ENCODE results near the gene BAG1. TPM values are rescaled to one million over a fixed set of nuclear protein-coding genes. Genes with fewer than 3 reads are reported as not detected.

The BAG1 gene
- total RNA-seq, 4 donors from 2014 or later, result 81.5 to 244 (median 158) TPM

DNA sequence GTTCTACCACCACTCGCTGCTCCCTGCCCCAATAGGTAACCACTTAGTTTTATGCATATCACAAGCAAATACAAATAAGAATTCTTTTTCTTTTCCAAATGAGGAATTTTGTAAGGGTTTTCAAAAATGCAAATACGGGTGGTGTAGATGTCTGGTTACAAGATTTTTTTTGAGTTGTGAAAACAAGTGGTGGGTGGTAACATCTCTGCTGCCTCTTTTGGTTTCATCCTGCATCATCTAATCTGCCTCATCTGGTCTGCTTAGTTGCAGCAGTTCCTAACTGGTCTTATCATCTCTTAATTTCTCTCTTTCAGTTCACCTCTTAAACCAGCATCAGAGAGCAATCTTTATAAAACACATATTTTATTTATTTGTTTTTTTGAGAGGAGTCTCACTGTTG, 31.1 kb upstream of the BAG1 start:
- ATAC-seq (no peak), DNase-seq (no peak)
- in situ Hi-C loops (cut with MboI; ENCODE audit: low sequenced_read_pairs in 4 of 4), result loop anchor here in 2 of 4 donors (10.0 to 25.0 kb wide), 2 partner anchors 167 to 179 kb away; partner anchors contain the start of gene NOL6 (in 2 of the 2)
- H3K4me3 ChIP-seq, result no peak overlapping the region
- H3K27ac ChIP-seq, result peak overlapping the region in 3 of 4 donors; percentile 62 to 100 (median 95)
- intact Hi-C loops (cut with DNase I; ENCODE audit: low total_unique reads), result no loop called here
- H3K36me3 ChIP-seq, result peaks cover 0 to 46% of the 10 kb centered on the region in 2 donors
- H3K27me3 ChIP-seq, result no peaks in the 10 kb centered on the region
- no peaks in the 10 kb centered on the region for H3K9me3 ChIP-seq
- H3K4me1 ChIP-seq, result peaks cover 70 to 84% of the 10 kb centered on the region in 2 donors
- TF ChIP-seq, protein P1, sequence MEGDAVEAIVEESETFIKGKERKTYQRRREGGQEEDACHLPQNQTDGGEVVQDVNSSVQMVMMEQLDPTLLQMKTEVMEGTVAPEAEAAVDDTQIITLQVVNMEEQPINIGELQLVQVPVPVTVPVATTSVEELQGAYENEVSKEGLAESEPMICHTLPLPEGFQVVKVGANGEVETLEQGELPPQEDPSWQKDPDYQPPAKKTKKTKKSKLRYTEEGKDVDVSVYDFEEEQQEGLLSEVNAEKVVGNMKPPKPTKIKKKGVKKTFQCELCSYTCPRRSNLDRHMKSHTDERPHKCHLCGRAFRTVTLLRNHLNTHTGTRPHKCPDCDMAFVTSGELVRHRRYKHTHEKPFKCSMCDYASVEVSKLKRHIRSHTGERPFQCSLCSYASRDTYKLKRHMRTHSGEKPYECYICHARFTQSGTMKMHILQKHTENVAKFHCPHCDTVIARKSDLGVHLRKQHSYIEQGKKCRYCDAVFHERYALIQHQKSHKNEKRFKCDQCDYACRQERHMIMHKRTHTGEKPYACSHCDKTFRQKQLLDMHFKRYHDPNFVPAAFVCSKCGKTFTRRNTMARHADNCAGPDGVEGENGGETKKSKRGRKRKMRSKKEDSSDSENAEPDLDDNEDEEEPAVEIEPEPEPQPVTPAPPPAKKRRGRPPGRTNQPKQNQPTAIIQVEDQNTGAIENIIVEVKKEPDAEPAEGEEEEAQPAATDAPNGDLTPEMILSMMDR (IDR thresholded peaks at IDR 0.05 in 4 of 5, conservative IDR thresholded peaks at IDR 0.05 in 1 of 5), result no peak
- no peak for TF ChIP-seq POLR2A (IDR thresholded peaks at IDR 0.05)

DNA sequence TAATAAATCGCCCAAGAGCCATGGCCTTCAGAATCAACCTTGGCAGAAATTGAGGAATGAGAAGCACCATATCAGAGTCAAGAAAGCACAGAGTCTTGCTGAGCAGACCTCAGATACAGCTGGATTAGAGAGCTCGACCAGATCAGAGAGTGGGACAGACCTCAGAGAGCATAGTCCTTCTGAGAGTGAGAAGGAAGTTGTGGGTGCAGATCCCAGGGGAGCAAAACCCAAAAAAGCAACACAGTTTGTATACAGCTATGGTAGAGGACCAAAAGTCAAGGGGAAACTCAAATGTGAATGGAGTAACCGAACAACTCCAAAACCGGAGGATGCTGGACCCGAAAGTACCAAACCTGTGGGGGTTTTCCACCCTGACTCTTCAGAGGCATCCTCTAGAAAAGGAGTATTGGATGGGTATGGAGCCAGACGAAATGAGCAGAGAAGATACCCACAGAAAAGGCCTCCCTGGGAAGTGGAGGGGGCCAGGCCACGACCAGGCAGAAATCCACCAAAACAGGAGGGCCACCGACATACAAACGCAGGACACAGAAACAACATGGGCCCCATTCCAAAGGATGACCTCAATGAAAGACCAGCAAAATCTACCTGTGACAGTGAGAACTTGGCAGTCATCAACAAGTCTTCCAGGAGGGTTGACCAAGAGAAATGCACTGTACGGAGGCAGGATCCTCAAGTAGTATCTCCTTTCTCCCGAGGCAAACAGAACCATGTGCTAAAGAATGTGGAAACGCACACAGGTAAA, 30.3 kb upstream of the BAG1 start:
- intact Hi-C loops (cut with DNase I; ENCODE audit: low total_unique reads), result no loop called here
- no peak for ATAC-seq
- no peaks in the 10 kb centered on the region for H3K27me3 ChIP-seq

DNA sequence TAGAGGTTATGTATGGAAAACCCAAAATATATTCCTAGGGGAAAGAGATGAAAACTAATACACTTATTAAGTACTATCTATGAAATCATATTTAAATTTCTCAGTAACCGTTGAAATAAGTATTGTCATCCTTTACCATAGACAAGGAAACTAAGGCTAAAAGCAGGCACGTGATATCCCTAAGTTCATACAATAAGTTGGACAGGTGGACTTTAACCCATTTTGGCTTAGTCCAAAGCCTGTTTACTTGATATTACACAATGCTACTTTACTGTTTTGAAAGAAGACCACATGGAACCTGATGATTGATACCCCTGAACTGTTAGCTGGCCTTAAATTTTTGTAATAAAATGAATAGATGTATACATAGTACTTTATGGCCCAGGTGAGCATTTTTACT, 29.3 kb upstream of the BAG1 start:
- intact Hi-C loops (cut with DNase I; ENCODE audit: low total_unique reads), result no loop called here
- no peak overlapping the region for H3K4me3 ChIP-seq
- H3K27ac ChIP-seq, result peak overlapping the region; percentile 93 to 100 (median 94)
- no peak for ATAC-seq
- TF ChIP-seq, protein P1 (IDR thresholded peaks at IDR 0.05 in 4 of 5, conservative IDR thresholded peaks at IDR 0.05 in 1 of 5), result no peak
- TF ChIP-seq POLR2A (IDR thresholded peaks at IDR 0.05), result no peak
- H3K9me3 ChIP-seq, result no peaks in the 10 kb centered on the region
- peaks cover 0 to 30% of the 10 kb centered on the region in 2 donors for H3K36me3 ChIP-seq
- in situ Hi-C loops (cut with MboI; ENCODE audit: low sequenced_read_pairs in 4 of 4), result loop anchor here in 2 of 4 donors (10.0 to 25.0 kb wide), 2 partner anchors 169 to 181 kb away; partner anchors contain the start of gene NOL6 (in 2 of the 2)
- DNase-seq, result no peak
- H3K4me1 ChIP-seq, result peaks cover 60 to 85% of the 10 kb centered on the region in 2 donors
- H3K27me3 ChIP-seq, result no peaks in the 10 kb centered on the region

More for the DNA sequence above, 30.3 kb upstream of the BAG1 start:
- no peak for DNase-seq
- no peak overlapping the region for H3K4me3 ChIP-seq
- peaks cover 0 to 39% of the 10 kb centered on the region in 2 donors for H3K36me3 ChIP-seq
- in situ Hi-C loops (cut with MboI; ENCODE audit: low sequenced_read_pairs in 4 of 4), result loop anchor here in 2 of 4 donors (10.0 to 25.0 kb wide), 2 partner anchors 167 to 180 kb away; partner anchors contain the start of gene NOL6 (in 2 of the 2)
- peak overlapping the region; percentile 93 to 100 (median 94) for H3K27ac ChIP-seq
- H3K4me1 ChIP-seq, result peaks cover 63 to 78% of the 10 kb centered on the region in 2 donors
- TF ChIP-seq POLR2A (IDR thresholded peaks at IDR 0.05), result no peak
- H3K9me3 ChIP-seq, result no peaks in the 10 kb centered on the region

DNA sequence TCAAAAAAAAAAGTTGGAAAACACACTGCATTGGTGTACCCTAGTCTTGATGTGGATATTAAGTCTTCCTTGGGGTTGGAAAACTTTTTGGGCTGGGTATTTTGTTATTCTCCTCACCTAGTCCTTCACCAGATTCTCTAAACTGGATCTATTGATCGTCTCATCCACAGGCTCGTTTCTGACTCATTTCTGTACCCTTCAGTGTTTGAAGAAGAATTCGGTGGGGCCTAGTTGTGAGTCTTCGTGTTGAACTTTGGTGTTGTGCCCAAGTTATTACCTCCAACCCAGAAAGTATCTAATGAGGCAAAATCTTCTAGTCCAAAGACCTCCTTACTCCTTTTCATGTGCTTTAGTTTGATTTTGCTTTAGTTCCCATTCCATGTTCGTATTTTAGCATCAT, 27.4 kb upstream of the BAG1 start:
- Histone ChIP-seq H3K27ac (peak overlapping the region; percentile 93 to 100 (median 94)), H3K27me3 (no peaks in the 10 kb centered on the region), H3K4me1 (peaks cover 47 to 66% of the 10 kb centered on the region in 2 donors), H3K36me3 (peaks cover 0 to 20% of the 10 kb centered on the region in 2 donors), H3K4me3 (peak overlapping the region in 2 of 4 donors; percentile 77 to 90), H3K9me3 (no peaks in the 10 kb centered on the region)
- no peak for TF ChIP-seq POLR2A (IDR thresholded peaks at IDR 0.05)
- TF ChIP-seq, protein P1 (IDR thresholded peaks at IDR 0.05 in 4 of 5, conservative IDR thresholded peaks at IDR 0.05 in 1 of 5), result no peak
- in situ Hi-C loops (cut with MboI; ENCODE audit: low sequenced_read_pairs in 4 of 4), result loop anchor here in 2 of 4 donors (10.0 to 25.0 kb wide), 2 partner anchors 170 to 183 kb away; partner anchors contain the start of gene NOL6 (in 2 of the 2)
- DNase-seq (no peak), ATAC-seq (no peak)
- intact Hi-C loops (cut with DNase I; ENCODE audit: low total_unique reads), result loop anchor here (2.0 kb wide), 2 partner anchors 29 to 37 kb away; no protein-coding TSS in a partner anchor

DNA sequence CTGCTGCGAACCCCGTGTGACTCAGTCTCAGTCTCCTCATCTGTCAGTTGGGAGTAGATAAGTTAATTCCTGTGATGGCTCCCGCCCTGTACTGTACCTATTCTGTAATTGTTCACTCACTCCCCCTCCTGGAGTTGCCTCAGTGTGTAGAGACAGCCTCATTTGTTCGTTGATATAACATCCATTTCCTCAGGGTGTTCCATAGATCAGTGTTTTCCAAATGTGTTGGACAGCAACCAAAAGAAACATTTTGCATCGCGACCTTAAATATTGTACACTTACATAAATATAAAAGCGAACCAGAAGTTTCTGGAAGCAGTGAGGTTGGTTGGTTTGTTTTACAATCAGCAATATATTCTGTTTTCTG, 26.5 kb upstream of the BAG1 start:
- ATAC-seq (no peak), DNase-seq (no peak)
- no peaks in the 10 kb centered on the region for H3K27me3 ChIP-seq
- H3K27ac ChIP-seq, result peak overlapping the region; percentile 93 to 100 (median 94)
- H3K36me3 ChIP-seq, result peaks cover 0 to 11% of the 10 kb centered on the region in 2 donors
- TF ChIP-seq, protein P1 (IDR thresholded peaks at IDR 0.05 in 4 of 5, conservative IDR thresholded peaks at IDR 0.05 in 1 of 5), result no peak
- no peak for TF ChIP-seq POLR2A (IDR thresholded peaks at IDR 0.05)
- peak overlapping the region; percentile 69 to 90 (median 76) for H3K4me3 ChIP-seq
- intact Hi-C loops (cut with DNase I; ENCODE audit: low total_unique reads), result loop anchor here (2.0 kb wide), 2 partner anchors 30 to 38 kb away; no protein-coding TSS in a partner anchor
- in situ Hi-C loops (cut with MboI; ENCODE audit: low sequenced_read_pairs in 4 of 4), result loop anchor here in 2 of 4 donors (10.0 to 25.0 kb wide), 2 partner anchors 171 to 184 kb away; partner anchors contain the start of gene NOL6 (in 2 of the 2)
- no peaks in the 10 kb centered on the region for H3K9me3 ChIP-seq
- peaks cover 48 to 57% of the 10 kb centered on the region in 2 donors for H3K4me1 ChIP-seq

Data from gastrocnemius medialis (tissue), 4 donors.